ENCODE data around the gene MTUS2.

MTUS2 gene

GRCh38 chr13:28866932-28867331, 46.8 kb downstream of the MTUS2 start:
- H3K4me3 ChIP-seq (ENCODE audit: low read depth, low read length) = no peak overlapping the region
- no peak for TF ChIP-seq CTCF (IDR thresholded peaks at IDR 0.05; ENCODE audit: borderline replicate concordance, insufficient read depth, low read depth, low read length)

- TF ChIP-seq CTCF (IDR thresholded peaks at IDR 0.05; ENCODE audit: borderline replicate concordance, insufficient read depth, low read depth, low read length) = no peak
Measured at GRCh38 chr13:28867564-28867963, 47.4 kb downstream of the MTUS2 start.

GRCh38 chr13:28872427-28873176, 52.5 kb downstream of the MTUS2 start:
- no peak overlapping the region for H3K4me3 ChIP-seq (ENCODE audit: low read depth, low read length)
- TF ChIP-seq CTCF (IDR thresholded peaks at IDR 0.05; ENCODE audit: borderline replicate concordance, insufficient read depth, low read depth, low read length) = no peak

More at GRCh38 chr13:28867564-28867963, 47.4 kb downstream of the MTUS2 start:
- no peak overlapping the region for H3K4me3 ChIP-seq (ENCODE audit: low read depth, low read length)

GRCh38 chr13:28875846-28876615, 55.9 kb downstream of the MTUS2 start:
- no peak for TF ChIP-seq CTCF (IDR thresholded peaks at IDR 0.05; ENCODE audit: borderline replicate concordance, insufficient read depth, low read depth, low read length)
- H3K4me3 ChIP-seq (ENCODE audit: low read depth, low read length) = no peak overlapping the region

GRCh38 chr13:28877408-28877807, 57.3 kb downstream of the MTUS2 start:
- no peak overlapping the region for H3K4me3 ChIP-seq (ENCODE audit: low read depth, low read length)
- TF ChIP-seq CTCF (IDR thresholded peaks at IDR 0.05; ENCODE audit: borderline replicate concordance, insufficient read depth, low read depth, low read length) = no peak

- H3K4me3 ChIP-seq (ENCODE audit: low read depth, low read length) = no peak overlapping the region
- TF ChIP-seq CTCF (IDR thresholded peaks at IDR 0.05; ENCODE audit: borderline replicate concordance, insufficient read depth, low read depth, low read length) = no peak
Measured at GRCh38 chr13:28885181-28885580, 65.0 kb downstream of the MTUS2 start.
